H1 (cell line): ENCODE measurements around the gene PATE4. TPM values are rescaled to one million over a fixed set of nuclear protein-coding genes. Genes with fewer than 3 reads are reported as not detected.

Experiments
- CTCF ChIA-PET: fragments of 300-600 bp; sonication (Branson Sonifier 250); formaldehyde crosslinking; loops from one replicate; lab custom pipeline; 2021; ENCODE audit not compliant: partially characterized antibody; lab: Charles Lee
- POLR2A ChIA-PET: fragments of 300-600 bp; sonication (Branson Sonifier 250); formaldehyde crosslinking; loops from one replicate; lab custom pipeline; 2021; ENCODE audit warnings: inconsistent platforms; ENCODE audit not compliant: partially characterized antibody; lab: Charles Lee
- DNase-seq, 2 experiments: peaks; one replicate each; pipeline versions ENCODE4 v3.0.0 to v3.0.0-alpha.2; 2010 to 2022; ENCODE audit warnings: low spot score in 2 of 2, low read depth in 1 of 2, mixed read lengths in 1 of 2
- FAIRE-seq: peaks from 2 replicates; lab custom pipeline; 2011; peaks lifted over from hg19 to GRCh38; lab: Jason Lieb, UNC
- H2AFZ ChIP-seq: 2 replicates; pipeline ENCODE4 v1.8.1; 2012; ENCODE audit warnings: low read length, inconsistent platforms
- H2AK5ac ChIP-seq: 2 replicates; pipeline ENCODE4 v1.6.1; 2013; ENCODE audit warnings: low read depth, low read length
- H2BK120ac ChIP-seq: replicated peaks from 2 replicates; pipeline ENCODE3; 2013; ENCODE audit warnings: low read depth, low read length, inconsistent platforms
- H2BK12ac ChIP-seq: 2 replicates; pipeline ENCODE4 v1.6.1; 2013; ENCODE audit warnings: low read depth, low read length
- H2BK15ac ChIP-seq: 2 replicates; pipeline ENCODE4 v1.6.1; 2013; ENCODE audit warnings: low read length
- H2BK20ac ChIP-seq: 2 replicates; pipeline ENCODE4 v1.6.1; 2013; ENCODE audit warnings: low read length
- H2BK5ac ChIP-seq: 2 replicates; pipeline ENCODE4 v1.6.1; 2013; ENCODE audit warnings: low read depth, low read length
- H3K14ac ChIP-seq: 2 replicates; pipeline ENCODE4 v1.6.1; 2013; ENCODE audit warnings: inconsistent platforms; ENCODE audit not compliant: insufficient read length
- H3K18ac ChIP-seq: 2 replicates; pipeline ENCODE4 v1.6.1; 2013; ENCODE audit warnings: low read length; ENCODE audit errors: extremely low read depth
- H3K23ac ChIP-seq: 2 replicates; pipeline ENCODE4 v1.6.1; 2013; ENCODE audit warnings: inconsistent platforms; ENCODE audit not compliant: insufficient read length
- H3K23me2 ChIP-seq: 2 replicates; pipeline ENCODE4 v1.6.1; 2013; ENCODE audit warnings: low read depth, low read length
- H3K27ac ChIP-seq: 2 replicates; pipeline ENCODE4 v1.6.1; 2011; ENCODE audit warnings: low read depth, low read length, inconsistent platforms
- H3K27me3 ChIP-seq, 4 experiments: replicated peaks in 1 of 4; 1 replicate in 1 of 4; 2 replicates in 3 of 4; pipeline versions ENCODE4 v1.6.1 to v1.8.1; 2011 to 2013; ENCODE audit warnings: low read length in 3 of 4, mild to moderate bottlenecking in 3 of 4, inconsistent platforms in 2 of 4, mixed read lengths in 2 of 4, moderate library complexity in 1 of 4; ENCODE audit not compliant: control insufficient read depth in 3 of 4, insufficient read depth in 3 of 4; ENCODE audit errors: extremely low read depth in 1 of 4
- H3K36me3 ChIP-seq, 4 experiments: 2 replicates each; pipeline versions ENCODE4 v1.6.1 to v1.8.1; 2011 to 2013; ENCODE audit warnings: mild to moderate bottlenecking in 4 of 4, low read length in 3 of 4, moderate library complexity in 2 of 4, control low read depth in 1 of 4, inconsistent platforms in 1 of 4; ENCODE audit not compliant: insufficient read depth in 4 of 4, control insufficient read depth in 2 of 4
- H3K4ac ChIP-seq: replicated peaks from 2 replicates; pipeline ENCODE3; 2013; ENCODE audit warnings: low read length, low read depth, mixed read lengths, inconsistent platforms; ENCODE audit not compliant: insufficient read length
- H3K4me1 ChIP-seq, 4 experiments: replicated peaks in 1 of 4; 1 replicate in 1 of 4; 2 replicates in 3 of 4; pipeline versions ENCODE4 v1.6.1 to v1.8.1; 2011 to 2013; ENCODE audit warnings: low read length in 3 of 4, inconsistent platforms in 2 of 4, mixed read lengths in 1 of 4; ENCODE audit not compliant: insufficient read depth in 4 of 4, control insufficient read depth in 3 of 4
- H3K4me2 ChIP-seq, 2 experiments: 2 replicates each; pipeline versions ENCODE4 v1.6.1 to v1.8.1; 2011 to 2013; ENCODE audit warnings: low read depth in 2 of 2, low read length in 2 of 2, control low read depth in 1 of 2, inconsistent platforms in 1 of 2, mild to moderate bottlenecking in 1 of 2; ENCODE audit not compliant: insufficient read depth in 1 of 2
- H3K4me3 ChIP-seq, 4 experiments: fragments of 200-600, 300-600 bp in 1 of 4; sonication (generic), shearing (Covaris generic), sonication (Bioruptor Twin) in 1 of 4; 2 replicates each; pipeline versions ENCODE4 v1.5.1 to v1.8.1; 2011 to 2016; ENCODE audit warnings: low read length in 4 of 4, low read depth in 3 of 4, control low read depth in 2 of 4, inconsistent platforms in 2 of 4, mild to moderate bottlenecking in 2 of 4, mixed read lengths in 1 of 4, moderate library complexity in 1 of 4; ENCODE audit not compliant: insufficient read depth in 2 of 4; ENCODE audit errors: extremely low read depth in 1 of 4
- H3K56ac ChIP-seq: replicated peaks from 2 replicates; pipeline ENCODE3; 2013; ENCODE audit warnings: low read depth, mild to moderate bottlenecking, mixed read lengths, low read length, inconsistent platforms; ENCODE audit not compliant: insufficient read length
- H3K79me1 ChIP-seq: 2 replicates; pipeline ENCODE4 v1.6.1; 2013; ENCODE audit warnings: low read depth, low read length, control low read depth
- H3K79me2 ChIP-seq, 2 experiments: 2 replicates each; pipeline versions ENCODE4 v1.6.1 to v1.8.1; 2012 to 2013; ENCODE audit warnings: low read length in 2 of 2, mild to moderate bottlenecking in 2 of 2, inconsistent platforms in 1 of 2; ENCODE audit not compliant: insufficient read depth in 2 of 2, control insufficient read depth in 1 of 2
- H3K9ac ChIP-seq, 4 experiments: replicated peaks in 1 of 4; 1 replicate in 1 of 4; 2 replicates in 3 of 4; pipeline versions ENCODE4 v1.6.1 to v1.8.1; 2011 to 2013; ENCODE audit warnings: low read depth in 3 of 4, low read length in 3 of 4, control low read depth in 2 of 4, mild to moderate bottlenecking in 2 of 4, moderate library complexity in 2 of 4, inconsistent platforms in 1 of 4; ENCODE audit errors: extremely low read depth in 1 of 4
- H3K9me3 ChIP-seq, 2 experiments: 2 replicates each; pipeline versions ENCODE4 v1.6.1 to v1.8.1; 2012 to 2013; ENCODE audit warnings: mild to moderate bottlenecking in 2 of 2, moderate library complexity in 2 of 2, control low read depth in 1 of 2, inconsistent platforms in 1 of 2, low read depth in 1 of 2, low read length in 1 of 2, mixed read lengths in 1 of 2; ENCODE audit not compliant: insufficient read depth in 2 of 2
- H4K20me1 ChIP-seq, 2 experiments: replicated peaks in 1 of 2; 2 replicates each; pipeline versions ENCODE3 to v1.8.1; 2011 to 2013; ENCODE audit warnings: inconsistent platforms in 2 of 2, low read length in 2 of 2, mild to moderate bottlenecking in 1 of 2; ENCODE audit not compliant: insufficient read depth in 2 of 2, control insufficient read depth in 1 of 2
- H4K5ac ChIP-seq: 2 replicates; pipeline ENCODE4 v1.6.1; 2013; ENCODE audit warnings: low read length, low read depth, mixed read lengths, inconsistent platforms; ENCODE audit not compliant: insufficient read length
- H4K8ac ChIP-seq: 2 replicates; pipeline ENCODE4 v1.8.0; 2013; ENCODE audit warnings: mild to moderate bottlenecking, moderate library complexity, low read length, inconsistent platforms; ENCODE audit not compliant: insufficient read depth; ENCODE audit errors: extremely low read depth
- H4K91ac ChIP-seq: replicated peaks from 2 replicates; pipeline ENCODE3; 2013; ENCODE audit warnings: low read length, mixed read lengths, inconsistent platforms; ENCODE audit not compliant: insufficient read length
- BCL11A ChIP-seq, 2 experiments: IDR thresholded peaks; one replicate each; pipeline ENCODE4 v1.6.1; 2011; ENCODE audit warnings: low read depth in 2 of 2, low read length in 2 of 2, mild to moderate bottlenecking in 2 of 2
- POLR2A ChIP-seq, 2 experiments: IDR thresholded peaks; 1 replicate in 1 of 2; 2 replicates in 1 of 2; pipeline ENCODE4 v1.6.1; 2011; ENCODE audit warnings: low read depth in 2 of 2, low read length in 2 of 2, mild to moderate bottlenecking in 2 of 2; ENCODE audit errors: control extremely low read depth in 1 of 2
- RXRA ChIP-seq: IDR thresholded peaks from 2 replicates; pipeline ENCODE4 v1.6.1; 2011; ENCODE audit warnings: low read depth, mild to moderate bottlenecking, low read length, moderate library complexity; ENCODE audit not compliant: insufficient read depth
- TEAD4 ChIP-seq: IDR thresholded peaks from 2 replicates; pipeline ENCODE4 v1.6.1; 2012; ENCODE audit warnings: low read depth, low read length, inconsistent platforms, mixed read lengths
- WGBS, 2 experiments: shearing (Covaris generic) in 1 of 2; methylation state at CpG; one replicate each; pipeline versions ENCODE4 v1.1.6 to v1.1.7; 2013 to 2015; ENCODE audit warnings: low lambda C conversion rate in 2 of 2, mixed read lengths in 2 of 2, inconsistent platforms in 1 of 2, low coverage in 1 of 2, missing lambda C conversion rate in 1 of 2; ENCODE audit not compliant: insufficient replicate concordance in 2 of 2, insufficient coverage in 1 of 2, insufficient read length in 1 of 2; ENCODE audit errors: extremely low coverage in 1 of 2, missing lambda C conversion rate in 1 of 2; 5-methylcytosine and 5-hydroxymethylcytosine counted together
- polyA plus RNA-seq, 7 experiments: library from polyadenylated mRNA; depleted of rRNA in 3 of 7; stranded (reverse) in 5 of 7; unstranded in 2 of 7; fragments of >200 nt in 5 of 7; fragments of 200-250 nt in 2 of 7; gene quantifications; 1 replicate in 5 of 7; 2 replicates in 1 of 7; 4 replicates in 1 of 7; pipeline versions ENCODE4 v1.2.1 to v1.2.3, GENCODE V29; 2011 to 2013; ENCODE audit warnings: missing spikeins in 2 of 7, mixed read lengths in 2 of 7
- total RNA-seq: library from RNA; stranded (reverse); fragmentation: NEBNext Ultra II Directional; extraction: Animal tissue kit (Norgen Biotek cat#: 25700); gene quantifications from 2 replicates; pipeline ENCODE4 v1.2.1, GENCODE V29; 2021

PATE4 gene
- total and polyA plus RNA-seq, 2 of the 8 experiments (the other 6 are each of a cell fraction or from before 2014, with no cell fraction given) = not detected

GRCh38 chr11:125873881-125874555 is 40.9 kb downstream of the PATE4 start:
- WGBS, 2 experiments = 93% methylated on average over 19 of the region's 20 CpGs; no CpG with 5 or more reads in 1 of the 2 experiments
- Histone ChIP-seq H2BK20ac (no peak overlapping the region), H3K4me3 (no peak overlapping the region), H2BK120ac (no peak overlapping the region), H2AK5ac (no peak overlapping the region), H3K4me2 (peak overlapping the region in 1 of 2 experiments; percentile 6; a peak in 1 of 4 replicates), H3K23ac (no peak overlapping the region), H2BK5ac (no peak overlapping the region), H2BK15ac (no peak overlapping the region), H3K79me2 (no peaks in the 10 kb centered on the region), H3K27me3 (no peaks in the 10 kb centered on the region), H2AFZ (peak overlapping the region; percentile 6; the same call in 1 of the 2 replicates), H3K23me2 (0 out of 2 replicates have a peak, but pooled peaks cover 2% of the 10 kb centered on the region), H3K9me3 (no peaks in the 10 kb centered on the region; a peak in 1 of 4 replicates), H2BK12ac (no peak overlapping the region), H4K5ac (no peak overlapping the region), H3K27ac (no peak overlapping the region), H3K14ac (no peak overlapping the region), H3K56ac (no peak overlapping the region), H3K36me3 (no peaks in the 10 kb centered on the region), H4K8ac (no peak overlapping the region), H3K9ac (no peak overlapping the region), H3K4ac (no peak overlapping the region), H4K20me1 (no peaks in the 10 kb centered on the region), H3K79me1 (no peaks in the 10 kb centered on the region), H3K18ac (no peak overlapping the region), H4K91ac (no peak overlapping the region), H3K4me1 (no peaks in the 10 kb centered on the region; a peak in 1 of 7 replicates)
- CTCF ChIA-PET = interaction anchor here (0.7 to 1.5 kb wide), 5 partner anchors 148 to 246 kb away, joined by 3 to 6 read pairs (median 3); no protein-coding TSS in a partner anchor
- FAIRE-seq (peak; percentile 75), DNase-seq (no peak)
- TF ChIP-seq TEAD4 = no peak
- no peak for TF ChIP-seq RXRA
- TF ChIP-seq POLR2A (IDR thresholded peaks at IDR 0.05; ENCODE audit: control extremely low read depth in 1 of 2, low read depth in 2 of 2, low read length in 2 of 2) = no peak
- TF ChIP-seq BCL11A (IDR thresholded peaks at IDR 0.05; ENCODE audit: low read depth in 2 of 2, low read length in 2 of 2) = no peak
- POLR2A ChIA-PET = no interaction called here
